ENCODE measurements around the gene TBC1D30. TPM values are rescaled to one million over a fixed set of nuclear protein-coding genes. Genes with fewer than 3 reads are reported as not detected.
A peak's percentile ranks its signal among the peaks of the same experiment; 100 is the strongest.
"Not testable (repeated sequence)": the region's sequence is repeated elsewhere in the genome, so short reads cannot be mapped to it uniquely, and the experiment has no call there.

TBC1D30 gene
- total RNA-seq, 4 donors from 2014 or later: 1.9 to 4.0 (median 2.7) TPM

GRCh38 chr12:64840119-64840518 lies 15.7 kb downstream of the TBC1D30 start:
- Histone ChIP-seq H3K36me3 (no peaks in the 10 kb centered on the region), H3K27me3 (no peaks in the 10 kb centered on the region), H3K27ac (replicated peaks in 1 of 4) (no peak overlapping the region), H3K4me3 (no peak overlapping the region), H3K4me1 (no peaks in the 10 kb centered on the region), H3K9me3 (no peaks in the 10 kb centered on the region)
- intact Hi-C loops (cut with DNase I): no loop called here
- no peak for DNase-seq (ENCODE audit: extremely low spot score)
- no peak for TF ChIP-seq POLR2A (IDR thresholded peaks at IDR 0.05; ENCODE audit: low read depth)
- no peak for TF ChIP-seq EP300 (IDR thresholded peaks at IDR 0.05)
- no peak for TF ChIP-seq POLR2AphosphoS5 (IDR thresholded peaks at IDR 0.05)
- TF ChIP-seq CTCF (IDR thresholded peaks at IDR 0.05): no peak

GRCh38 chr12:64840949-64841717 lies 16.7 kb downstream of the TBC1D30 start:
- no peak for DNase-seq (ENCODE audit: extremely low spot score)
- intact Hi-C loops (cut with DNase I): no loop called here
- 89% methylated on average over 5 of the region's 5 CpGs for WGBS
- Histone ChIP-seq H3K9me3 (no peaks in the 10 kb centered on the region), H3K27me3 (no peaks in the 10 kb centered on the region), H3K36me3 (no peaks in the 10 kb centered on the region), H3K27ac (replicated peaks in 1 of 4) (no peak overlapping the region), H3K4me3 (no peak overlapping the region), H3K4me1 (no peaks in the 10 kb centered on the region)
- TF ChIP-seq CTCF (IDR thresholded peaks at IDR 0.05): no peak
- TF ChIP-seq POLR2AphosphoS5 (IDR thresholded peaks at IDR 0.05): no peak
- TF ChIP-seq POLR2A (IDR thresholded peaks at IDR 0.05; ENCODE audit: low read depth): no peak
- TF ChIP-seq EP300 (IDR thresholded peaks at IDR 0.05): no peak

- 97% methylated on average over 4 of the region's 4 CpGs for WGBS
- intact Hi-C loops (cut with DNase I): not testable (repeated sequence)
Observed at GRCh38 chr12:64848409-64848808, 24.0 kb downstream of the TBC1D30 start.

GRCh38 chr12:64858882-64859605 lies 34.6 kb downstream of the TBC1D30 start:
- no peaks in the 10 kb centered on the region for H3K9me3 ChIP-seq
- no peaks in the 10 kb centered on the region for H3K4me1 ChIP-seq
- H3K27me3 ChIP-seq: peaks cover 0 to 4% (median 0%) of the 10 kb centered on the region in 4 donors
- TF ChIP-seq CTCF (IDR thresholded peaks at IDR 0.05) (no peak), POLR2A (IDR thresholded peaks at IDR 0.05; ENCODE audit: low read depth) (no peak), POLR2AphosphoS5 (IDR thresholded peaks at IDR 0.05) (no peak), EP300 (IDR thresholded peaks at IDR 0.05) (no peak)
- H3K27ac ChIP-seq (replicated peaks in 1 of 4): no peak overlapping the region
- 90% methylated on average over 4 of the region's 4 CpGs for WGBS
- H3K36me3 ChIP-seq: no peaks in the 10 kb centered on the region
- intact Hi-C loops (cut with DNase I): no loop called here
- no peak overlapping the region for H3K4me3 ChIP-seq
- peak; percentile 75 for DNase-seq (ENCODE audit: extremely low spot score)

More at GRCh38 chr12:64848409-64848808, 24.0 kb downstream of the TBC1D30 start:
- H3K4me3 ChIP-seq; H3K9me3 ChIP-seq; H3K27me3 ChIP-seq; H3K36me3 ChIP-seq; DNase-seq (ENCODE audit: extremely low spot score); H3K4me1 ChIP-seq; H3K27ac ChIP-seq (replicated peaks in 1 of 4): not testable (repeated sequence)

- Histone ChIP-seq H3K36me3 (no peaks in the 10 kb centered on the region), H3K27me3 (peaks cover 0 to 4% (median 0%) of the 10 kb centered on the region in 4 donors), H3K27ac (replicated peaks in 1 of 4) (no peak overlapping the region), H3K4me3 (no peak overlapping the region), H3K9me3 (no peaks in the 10 kb centered on the region), H3K4me1 (no peaks in the 10 kb centered on the region)
- 91% methylated on average over 4 of the region's 4 CpGs for WGBS
- TF ChIP-seq CTCF (IDR thresholded peaks at IDR 0.05): no peak
- no peak for TF ChIP-seq EP300 (IDR thresholded peaks at IDR 0.05)
- no peak for TF ChIP-seq POLR2AphosphoS5 (IDR thresholded peaks at IDR 0.05)
- TF ChIP-seq POLR2A (IDR thresholded peaks at IDR 0.05; ENCODE audit: low read depth): no peak
- peak; percentile 19 for DNase-seq (ENCODE audit: extremely low spot score)
- intact Hi-C loops (cut with DNase I): no loop called here
Observed at GRCh38 chr12:64860446-64860998, 36.1 kb downstream of the TBC1D30 start.
